ENCODE measurements around the gene FRMPD4. TPM values are rescaled to one million over a fixed set of nuclear protein-coding genes. Genes with fewer than 3 reads are reported as not detected.

The FRMPD4 gene
- total and polyA plus RNA-seq, 2 donors (not counting 3 experiments of a cell fraction or from before 2014, with no cell fraction given): not detected

GRCh38 chrX:12690646-12691045, 552.4 kb downstream of the FRMPD4 start:
- FAIRE-seq (no peak), DNase-seq (ENCODE audit: low read depth, low spot score) (no peak)
- no peaks in the 10 kb centered on the region for H3K79me2 ChIP-seq (ENCODE audit: control insufficient read depth, insufficient read depth, low read length)
- H3K4me3 ChIP-seq (replicated peaks in 1 of 3; ENCODE audit: insufficient read depth in 1 of 3, low read depth in 1 of 3, low read length in 3 of 3): no peak overlapping the region
- H3K36me3 ChIP-seq (ENCODE audit: control insufficient read depth in 2 of 2, extremely low read depth in 1 of 2, insufficient read depth in 2 of 2, low read length in 2 of 2): no peaks in the 10 kb centered on the region
- no peaks in the 10 kb centered on the region for H3K9me3 ChIP-seq (replicated peaks; ENCODE audit: control insufficient read depth, insufficient read depth, low read length)
- H2AFZ ChIP-seq (ENCODE audit: low read depth, low read length): no peak overlapping the region
- dilution Hi-C loops (cut with MboI; ENCODE audit: extremely low pct_ligation_motif_present, low sequenced_read_pairs): no loop called here
- TF ChIP-seq CTCF (IDR thresholded peaks at IDR 0.05; ENCODE audit: extremely low read depth in 1 of 2, insufficient read depth in 1 of 2, low read depth in 1 of 2, low read length in 2 of 2) (no peak), GATA2 (IDR thresholded peaks at IDR 0.05; ENCODE audit: insufficient read depth, insufficient read length, low read depth, low read length) (no peak), EZH2 (IDR thresholded peaks at IDR 0.05; ENCODE audit: borderline replicate concordance, low read depth, low read length, severe bottlenecking) (no peak), POLR2A (IDR thresholded peaks at IDR 0.05; ENCODE audit: low read depth, low read length) (no peak), JUN (IDR thresholded peaks at IDR 0.05; ENCODE audit: borderline replicate concordance, insufficient read depth, insufficient read length, low read depth) (no peak), MAX (IDR thresholded peaks at IDR 0.05; ENCODE audit: insufficient read depth, insufficient read length) (no peak), FOS (IDR thresholded peaks at IDR 0.05; ENCODE audit: borderline replicate concordance, insufficient read depth, low read length) (no peak), MYC (IDR thresholded peaks at IDR 0.05; ENCODE audit: low read depth, low read length) (no peak), POLR2AphosphoS5 (IDR thresholded peaks at IDR 0.05; ENCODE audit: insufficient read depth, low read depth, low read length) (no peak)
- no peak overlapping the region for H3K9ac ChIP-seq (replicated peaks; ENCODE audit: extremely low read depth, insufficient read depth, low read length)
- POLR2A ChIA-PET: no interaction called here
- intact Hi-C loops (cut with micrococcal nuclease): no loop called here
- no peaks in the 10 kb centered on the region for H3K27me3 ChIP-seq (ENCODE audit: control insufficient read depth in 2 of 2, insufficient read depth in 2 of 2, low read length in 2 of 2)
- H3K4me2 ChIP-seq (ENCODE audit: insufficient read depth, low read length): no peak overlapping the region
- H3K4me1 ChIP-seq (ENCODE audit: control insufficient read depth, extremely low read depth, insufficient read depth, low read length): no peaks in the 10 kb centered on the region
- H3K9me1 ChIP-seq (replicated peaks; ENCODE audit: control insufficient read depth, extremely low read depth, insufficient read depth, low read length): no peaks in the 10 kb centered on the region
- no peaks in the 10 kb centered on the region for H4K20me1 ChIP-seq (replicated peaks; ENCODE audit: control insufficient read depth, extremely low read depth, insufficient read depth, low read length)
- BruUV-seq (replicated peaks): no TSS peak
- no peak overlapping the region for H3K27ac ChIP-seq (ENCODE audit: insufficient read depth, low read depth, low read length)
- CTCF ChIA-PET: interaction anchor here (0.6 to 4.3 kb wide), 2 partner anchors 10 to 40 kb away, joined by 3 to 26 read pairs; no protein-coding TSS in a partner anchor
